Fibroblast of lung (primary cell): ENCODE data around the gene MACROD2. TPM values are rescaled to one million over a fixed set of nuclear protein-coding genes. Genes with fewer than 3 reads are reported as not detected.

Experiments used
- DNase-seq, 2 donors: peaks; one replicate each; pipeline versions ENCODE4 v3.0.0 to v3.0.0-alpha.2; 2010; ENCODE audit warnings: low read depth in 2 of 2
- H2AFZ ChIP-seq: 2 replicates; pipeline ENCODE4 v1.5.1; 2012; ENCODE audit warnings: low read length, control low read depth, inconsistent platforms
- H3K27ac ChIP-seq: 2 replicates; pipeline ENCODE4 v1.5.1; 2011; ENCODE audit warnings: low read length, control low read depth; ENCODE audit not compliant: insufficient read depth
- H3K27me3 ChIP-seq: 2 replicates; pipeline ENCODE4 v1.5.1; 2011; ENCODE audit warnings: mild to moderate bottlenecking, low read length; ENCODE audit not compliant: control insufficient read depth, insufficient read depth
- H3K36me3 ChIP-seq: 2 replicates; pipeline ENCODE4 v1.5.1; 2011; ENCODE audit warnings: low read length; ENCODE audit not compliant: control insufficient read depth, insufficient read depth
- H3K4me1 ChIP-seq: 2 replicates; pipeline ENCODE4 v1.5.1; 2011; ENCODE audit warnings: low read length; ENCODE audit not compliant: control insufficient read depth, insufficient read depth; ENCODE audit errors: extremely low read depth
- H3K4me2 ChIP-seq: 2 replicates; pipeline ENCODE4 v1.5.1; 2011; ENCODE audit warnings: low read length, control low read depth; ENCODE audit not compliant: insufficient read depth; ENCODE audit errors: extremely low read depth
- H3K4me3 ChIP-seq, 4 experiments: fragments of 200-600 bp in 1 of 4; sonication (generic) in 1 of 4; replicated peaks in 1 of 4; 2 replicates each; pipeline ENCODE4 v1.5.1; 2011 to 2016; ENCODE audit warnings: low read length in 4 of 4, low read depth in 3 of 4, mild to moderate bottlenecking in 3 of 4, control low read depth in 2 of 4, inconsistent platforms in 1 of 4, mixed read lengths in 1 of 4; ENCODE audit not compliant: insufficient read depth in 1 of 4; ENCODE audit errors: control extremely low read depth in 1 of 4
- H3K79me2 ChIP-seq: 2 replicates; pipeline ENCODE4 v1.5.1; 2012; ENCODE audit warnings: mild to moderate bottlenecking, low read length, inconsistent platforms; ENCODE audit not compliant: control insufficient read depth, insufficient read depth
- H3K9ac ChIP-seq: 2 replicates; pipeline ENCODE4 v1.5.1; 2011; ENCODE audit warnings: mild to moderate bottlenecking, low read length, control low read depth; ENCODE audit not compliant: insufficient read depth
- H3K9me3 ChIP-seq: 2 replicates; pipeline ENCODE4 v1.5.1; 2012; ENCODE audit warnings: low read depth, low read length; ENCODE audit not compliant: control insufficient read depth, insufficient read depth
- H4K20me1 ChIP-seq: 2 replicates; pipeline ENCODE4 v1.5.1; 2011; ENCODE audit warnings: low read length; ENCODE audit not compliant: control insufficient read depth, insufficient read depth; ENCODE audit errors: extremely low read depth
- EZH2 ChIP-seq: IDR thresholded peaks from 2 replicates; pipeline ENCODE4 v1.5.1; 2012; ENCODE audit warnings: low read length, control low read depth, mild to moderate bottlenecking; ENCODE audit errors: missing control alignments
- polyA plus RNA-seq, 2 donors: library from polyadenylated mRNA; depleted of rRNA in 1 of 2; stranded (reverse) in 1 of 2; unstranded in 1 of 2; fragments of >200 nt; gene quantifications; 2 replicates each; pipeline ENCODE4 v1.2.1, GENCODE V29; 2011 to 2012; ENCODE audit warnings: missing spikeins in 1 of 2
- total RNA-seq: library from RNA; depleted of rRNA; stranded (reverse); fragments of >200 nt; gene quantifications from 2 replicates; pipeline ENCODE4 v1.2.1, GENCODE V29; 2014
- TF ChIP-seq, protein P1 (sequence below), 2 donors: IDR thresholded peaks in 1 of 2; conservative IDR thresholded peaks in 1 of 2; 1 replicate in 1 of 2; 2 replicates in 1 of 2; pipeline ENCODE4 v1.5.1; 2011 to 2012; ENCODE audit warnings: low read length in 2 of 2, control low read depth in 1 of 2, inconsistent platforms in 1 of 2, low read depth in 1 of 2, mild to moderate bottlenecking in 1 of 2

The MACROD2 gene
- total and polyA plus RNA-seq, 2 donors (not counting 1 experiment from before 2014, with no cell fraction given) = 0.54 to 1.7 TPM

DNA sequence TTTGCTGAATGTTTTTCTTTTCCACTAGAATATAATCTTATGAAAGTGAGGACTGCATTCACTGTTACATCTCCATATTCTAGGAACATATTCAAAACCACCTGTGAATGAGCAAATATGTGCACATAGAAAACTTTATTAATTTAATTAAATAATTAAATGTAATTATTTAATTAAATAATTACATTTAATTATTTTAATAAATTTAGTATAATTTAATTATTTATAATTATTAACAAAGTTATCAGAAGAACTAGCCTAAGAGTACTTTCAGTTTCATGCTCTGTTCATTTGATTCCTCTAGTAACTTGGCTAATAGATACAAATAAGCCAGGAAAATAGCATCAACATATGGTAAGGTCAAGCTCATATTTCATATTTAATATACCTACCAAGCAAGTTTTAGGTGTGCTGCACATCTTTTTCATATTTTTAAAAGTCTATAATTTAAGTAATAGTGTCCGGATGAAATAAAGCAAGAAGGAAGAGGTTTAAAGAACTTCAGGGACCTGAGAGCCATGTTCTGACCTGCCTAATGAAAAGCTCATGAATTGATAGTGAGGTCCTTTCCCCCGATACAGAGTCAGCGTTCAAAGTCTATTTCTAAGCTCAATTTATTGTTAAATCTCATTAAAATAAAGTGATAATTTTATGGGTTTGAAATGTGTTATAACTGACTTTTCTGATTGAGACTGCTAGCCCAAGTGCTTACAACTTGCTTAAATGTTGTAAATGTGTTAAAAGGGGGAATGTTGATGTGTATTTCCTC lies 703.5 kb downstream of the MACROD2 start:
- Histone ChIP-seq H3K9ac (no peak overlapping the region), H3K4me3 (no peak overlapping the region), H2AFZ (no peak overlapping the region), H3K36me3 (no peaks in the 10 kb centered on the region), H3K79me2 (no peaks in the 10 kb centered on the region), H3K9me3 (no peaks in the 10 kb centered on the region), H3K27ac (no peak overlapping the region), H3K4me2 (no peak overlapping the region), H3K27me3 (no peaks in the 10 kb centered on the region), H4K20me1 (no peaks in the 10 kb centered on the region), H3K4me1 (no peaks in the 10 kb centered on the region)
- TF ChIP-seq EZH2 = no peak
- TF ChIP-seq, protein P1, sequence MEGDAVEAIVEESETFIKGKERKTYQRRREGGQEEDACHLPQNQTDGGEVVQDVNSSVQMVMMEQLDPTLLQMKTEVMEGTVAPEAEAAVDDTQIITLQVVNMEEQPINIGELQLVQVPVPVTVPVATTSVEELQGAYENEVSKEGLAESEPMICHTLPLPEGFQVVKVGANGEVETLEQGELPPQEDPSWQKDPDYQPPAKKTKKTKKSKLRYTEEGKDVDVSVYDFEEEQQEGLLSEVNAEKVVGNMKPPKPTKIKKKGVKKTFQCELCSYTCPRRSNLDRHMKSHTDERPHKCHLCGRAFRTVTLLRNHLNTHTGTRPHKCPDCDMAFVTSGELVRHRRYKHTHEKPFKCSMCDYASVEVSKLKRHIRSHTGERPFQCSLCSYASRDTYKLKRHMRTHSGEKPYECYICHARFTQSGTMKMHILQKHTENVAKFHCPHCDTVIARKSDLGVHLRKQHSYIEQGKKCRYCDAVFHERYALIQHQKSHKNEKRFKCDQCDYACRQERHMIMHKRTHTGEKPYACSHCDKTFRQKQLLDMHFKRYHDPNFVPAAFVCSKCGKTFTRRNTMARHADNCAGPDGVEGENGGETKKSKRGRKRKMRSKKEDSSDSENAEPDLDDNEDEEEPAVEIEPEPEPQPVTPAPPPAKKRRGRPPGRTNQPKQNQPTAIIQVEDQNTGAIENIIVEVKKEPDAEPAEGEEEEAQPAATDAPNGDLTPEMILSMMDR (conservative IDR thresholded peaks at IDR 0.05 in 1 of 2, IDR thresholded peaks at IDR 0.05 in 1 of 2; ENCODE audit: low read depth in 1 of 2, low read length in 2 of 2) = no peak
- no peak for DNase-seq

DNA sequence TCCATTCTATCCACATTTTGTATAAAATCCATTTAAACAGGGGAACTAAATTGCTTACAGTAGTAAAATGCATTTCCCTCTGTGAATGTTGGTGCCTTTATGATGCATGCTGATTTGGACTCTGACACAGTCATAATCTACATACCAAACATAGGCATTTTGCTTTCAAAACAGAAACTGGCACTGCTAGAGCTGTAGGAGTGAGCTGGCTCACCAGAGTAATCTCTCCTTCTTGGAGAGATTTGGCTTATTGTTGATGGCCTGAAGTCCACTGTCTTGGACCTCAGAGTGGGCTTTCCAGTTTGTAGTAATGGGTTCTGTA lies 705.3 kb downstream of the MACROD2 start:
- H3K27me3 ChIP-seq = no peaks in the 10 kb centered on the region
- no peak overlapping the region for H3K4me3 ChIP-seq
- H3K4me1 ChIP-seq = no peaks in the 10 kb centered on the region
- H3K9ac ChIP-seq = no peak overlapping the region
- no peaks in the 10 kb centered on the region for H4K20me1 ChIP-seq
- TF ChIP-seq, protein P1 (conservative IDR thresholded peaks at IDR 0.05 in 1 of 2, IDR thresholded peaks at IDR 0.05 in 1 of 2; ENCODE audit: low read depth in 1 of 2, low read length in 2 of 2) = no peak
- no peak for TF ChIP-seq EZH2
- H3K9me3 ChIP-seq = no peaks in the 10 kb centered on the region
- H3K79me2 ChIP-seq = no peaks in the 10 kb centered on the region
- H3K27ac ChIP-seq = no peak overlapping the region
- no peak overlapping the region for H2AFZ ChIP-seq
- no peak overlapping the region for H3K4me2 ChIP-seq
- peak; percentile 4 to 18 for DNase-seq
- no peaks in the 10 kb centered on the region for H3K36me3 ChIP-seq

DNA sequence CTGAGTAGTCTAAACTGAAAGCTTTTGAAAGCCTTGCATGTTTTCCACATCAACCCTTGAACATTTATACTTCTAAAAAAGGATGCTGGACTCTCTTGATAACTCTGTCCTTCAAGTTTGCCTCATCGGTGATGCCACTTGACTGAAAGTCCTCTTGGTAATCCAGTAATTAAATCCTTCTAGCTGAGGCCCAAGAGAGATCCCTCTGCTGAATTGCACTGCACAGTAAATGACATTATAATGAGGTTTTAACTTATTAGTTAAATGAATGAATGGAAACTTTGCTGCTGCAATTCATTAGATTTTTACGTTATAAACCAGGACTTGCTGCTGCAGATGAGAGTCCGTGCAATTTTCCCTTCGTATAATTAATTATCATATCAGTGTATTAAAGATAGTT lies 706.0 kb downstream of the MACROD2 start:
- no peaks in the 10 kb centered on the region for H3K79me2 ChIP-seq
- H3K27ac ChIP-seq = no peak overlapping the region
- H2AFZ ChIP-seq = no peak overlapping the region
- TF ChIP-seq, protein P1 (conservative IDR thresholded peaks at IDR 0.05 in 1 of 2, IDR thresholded peaks at IDR 0.05 in 1 of 2; ENCODE audit: low read depth in 1 of 2, low read length in 2 of 2) = no peak
- no peak for TF ChIP-seq EZH2
- no peak overlapping the region for H3K9ac ChIP-seq
- no peaks in the 10 kb centered on the region for H3K4me1 ChIP-seq
- H3K36me3 ChIP-seq = no peaks in the 10 kb centered on the region
- H3K4me2 ChIP-seq = no peak overlapping the region
- H3K27me3 ChIP-seq = no peaks in the 10 kb centered on the region
- no peaks in the 10 kb centered on the region for H3K9me3 ChIP-seq
- no peak overlapping the region for H3K4me3 ChIP-seq
- no peaks in the 10 kb centered on the region for H4K20me1 ChIP-seq
- DNase-seq = no peak
